ENCODE data around the gene GDF9.
A peak's percentile ranks its signal among the peaks of the same experiment; 100 is the strongest.

The GDF9 gene

GRCh38 chr5:132866342-132867045, at the start of gene GDF9, which contains the start of gene UQCRQ:
Gene GDF9 (minus strand): TSS chr5:132866469. CDS start chr5:132864533, 1,936 bp downstream.
Gene UQCRQ (plus strand): TSS chr5:132866642. CDS start chr5:132866882, 240 bp downstream.
- H3K27me3 Mint-ChIP-seq, result no peaks in the 10 kb centered on the region
- H3K4me1 Mint-ChIP-seq, result peaks cover 15 to 27% of the 10 kb centered on the region in 2 donors
- DNase-seq, result peak; percentile 94
- peaks cover 14 to 20% of the 10 kb centered on the region in 2 donors for H3K36me3 Mint-ChIP-seq
- peak within 1 kb of the TSS; percentile 99 for H3K27ac Mint-ChIP-seq
- ATAC-seq (replicated peaks), result peak; percentile 97 to 99
- H3K9me3 Mint-ChIP-seq, result no peaks in the 10 kb centered on the region
- H3K4me3 Mint-ChIP-seq, result peak within 1 kb of the TSS; percentile 96 to 99

GRCh38 chr5:132915681-132916080, 49.4 kb upstream of the GDF9 start:
- H3K27me3 Mint-ChIP-seq, result no peaks in the 10 kb centered on the region
- H3K27ac Mint-ChIP-seq, result peak overlapping the region; percentile 47
- no peaks in the 10 kb centered on the region for H3K9me3 Mint-ChIP-seq
- DNase-seq, result no peak
- ATAC-seq (replicated peaks), result peak; percentile 60 to 74
- no peak overlapping the region for H3K4me3 Mint-ChIP-seq
- H3K36me3 Mint-ChIP-seq, result peaks cover 20 to 40% of the 10 kb centered on the region in 2 donors
- H3K4me1 Mint-ChIP-seq, result peaks cover 8 to 15% of the 10 kb centered on the region in 2 donors

GRCh38 chr5:132909702-132910101, 43.4 kb upstream of the GDF9 start:
- H3K4me3 Mint-ChIP-seq, result no peak overlapping the region
- H3K4me1 Mint-ChIP-seq, result peaks cover 12 to 28% of the 10 kb centered on the region in 2 donors
- H3K36me3 Mint-ChIP-seq, result peaks cover 26 to 46% of the 10 kb centered on the region in 2 donors
- no peak overlapping the region for H3K27ac Mint-ChIP-seq
- no peak for DNase-seq
- no peaks in the 10 kb centered on the region for H3K27me3 Mint-ChIP-seq
- no peak for ATAC-seq (replicated peaks)
- H3K9me3 Mint-ChIP-seq, result no peaks in the 10 kb centered on the region

- H3K4me1 Mint-ChIP-seq, result peaks cover 17 to 40% of the 10 kb centered on the region in 2 donors
- no peaks in the 10 kb centered on the region for H3K9me3 Mint-ChIP-seq
- H3K4me3 Mint-ChIP-seq, result no peak overlapping the region
- H3K27ac Mint-ChIP-seq, result no peak overlapping the region
- H3K36me3 Mint-ChIP-seq, result peaks cover 28 to 44% of the 10 kb centered on the region in 2 donors
- ATAC-seq (replicated peaks) (no peak), DNase-seq (no peak)
- H3K27me3 Mint-ChIP-seq, result no peaks in the 10 kb centered on the region
Measured at GRCh38 chr5:132907161-132907560, 40.9 kb upstream of the GDF9 start.

- DNase-seq (no peak), ATAC-seq (replicated peaks) (peak; percentile 25 to 45)
- Mint-ChIP-seq H3K9me3 (no peaks in the 10 kb centered on the region), H3K36me3 (peaks cover 22 to 36% of the 10 kb centered on the region in 2 donors), H3K27me3 (no peaks in the 10 kb centered on the region), H3K27ac (no peak overlapping the region), H3K4me1 (peaks cover 17 to 35% of the 10 kb centered on the region in 2 donors), H3K4me3 (no peak overlapping the region)
Measured at GRCh38 chr5:132905938-132906337, 39.7 kb upstream of the GDF9 start.

GRCh38 chr5:132901730-132902129, 35.5 kb upstream of the GDF9 start:
- no peaks in the 10 kb centered on the region for H3K9me3 Mint-ChIP-seq
- peaks cover 11 to 20% of the 10 kb centered on the region in 2 donors for H3K4me1 Mint-ChIP-seq
- H3K27ac Mint-ChIP-seq, result no peak overlapping the region
- no peak overlapping the region for H3K4me3 Mint-ChIP-seq
- H3K36me3 Mint-ChIP-seq, result peaks cover 16 to 33% of the 10 kb centered on the region in 2 donors
- ATAC-seq (replicated peaks) (no peak), DNase-seq (no peak)
- no peaks in the 10 kb centered on the region for H3K27me3 Mint-ChIP-seq

- peaks cover 7 to 20% of the 10 kb centered on the region in 2 donors for H3K4me1 Mint-ChIP-seq
- no peak overlapping the region for H3K4me3 Mint-ChIP-seq
- no peak overlapping the region for H3K27ac Mint-ChIP-seq
- no peaks in the 10 kb centered on the region for H3K9me3 Mint-ChIP-seq
- no peaks in the 10 kb centered on the region for H3K27me3 Mint-ChIP-seq
- no peak for DNase-seq
- ATAC-seq (replicated peaks), result no peak
- peaks cover 22 to 37% of the 10 kb centered on the region in 2 donors for H3K36me3 Mint-ChIP-seq
Measured at GRCh38 chr5:132901036-132901435, 34.8 kb upstream of the GDF9 start.

- no peaks in the 10 kb centered on the region for H3K27me3 Mint-ChIP-seq
- peaks cover 1 to 2% of the 10 kb centered on the region in 2 donors for H3K4me1 Mint-ChIP-seq
- DNase-seq (no peak), ATAC-seq (replicated peaks) (no peak)
- no peak overlapping the region for H3K27ac Mint-ChIP-seq
- no peaks in the 10 kb centered on the region for H3K9me3 Mint-ChIP-seq
- no peak overlapping the region for H3K4me3 Mint-ChIP-seq
- H3K36me3 Mint-ChIP-seq, result peaks cover 20 to 32% of the 10 kb centered on the region in 2 donors
Measured at GRCh38 chr5:132898094-132898493, 31.8 kb upstream of the GDF9 start.

- no peaks in the 10 kb centered on the region for H3K27me3 Mint-ChIP-seq
- no peak overlapping the region for H3K4me3 Mint-ChIP-seq
- ATAC-seq (replicated peaks) (no peak), DNase-seq (no peak)
- H3K9me3 Mint-ChIP-seq, result no peaks in the 10 kb centered on the region
- H3K4me1 Mint-ChIP-seq, result peaks cover 0 to 4% of the 10 kb centered on the region in 2 donors
- peak overlapping the region; percentile 14 for H3K27ac Mint-ChIP-seq
- peaks cover 26 to 42% of the 10 kb centered on the region in 2 donors for H3K36me3 Mint-ChIP-seq
Measured at GRCh38 chr5:132896685-132897084, 30.4 kb upstream of the GDF9 start.

GRCh38 chr5:132895719-132896305, 29.5 kb upstream of the GDF9 start:
- Mint-ChIP-seq H3K9me3 (no peaks in the 10 kb centered on the region), H3K4me3 (no peak overlapping the region), H3K27ac (no peak overlapping the region), H3K27me3 (no peaks in the 10 kb centered on the region), H3K36me3 (peaks cover 26 to 42% of the 10 kb centered on the region in 2 donors), H3K4me1 (peaks cover 0 to 4% of the 10 kb centered on the region in 2 donors)
- ATAC-seq (replicated peaks) (no peak), DNase-seq (no peak)

- H3K4me3 Mint-ChIP-seq, result no peak overlapping the region
- peaks cover 2 to 6% of the 10 kb centered on the region in 2 donors for H3K4me1 Mint-ChIP-seq
- DNase-seq, result no peak
- H3K27me3 Mint-ChIP-seq, result no peaks in the 10 kb centered on the region
- no peak for ATAC-seq (replicated peaks)
- no peaks in the 10 kb centered on the region for H3K9me3 Mint-ChIP-seq
- peaks cover 22 to 36% of the 10 kb centered on the region in 2 donors for H3K36me3 Mint-ChIP-seq
- no peak overlapping the region for H3K27ac Mint-ChIP-seq
Measured at GRCh38 chr5:132890817-132891216, 24.5 kb upstream of the GDF9 start.

- H3K36me3 Mint-ChIP-seq, result peaks cover 22 to 37% of the 10 kb centered on the region in 2 donors
- no peak for ATAC-seq (replicated peaks)
- no peak overlapping the region for H3K27ac Mint-ChIP-seq
- no peaks in the 10 kb centered on the region for H3K27me3 Mint-ChIP-seq
- no peak for DNase-seq
- H3K9me3 Mint-ChIP-seq, result no peaks in the 10 kb centered on the region
- H3K4me3 Mint-ChIP-seq, result no peak overlapping the region
- H3K4me1 Mint-ChIP-seq, result peaks cover 5 to 8% of the 10 kb centered on the region in 2 donors
Measured at GRCh38 chr5:132889501-132889900, 23.2 kb upstream of the GDF9 start.

GRCh38 chr5:132887283-132887682, 21.0 kb upstream of the GDF9 start:
- peaks cover 23 to 38% of the 10 kb centered on the region in 2 donors for H3K36me3 Mint-ChIP-seq
- H3K4me1 Mint-ChIP-seq, result peaks cover 5 to 8% of the 10 kb centered on the region in 2 donors
- no peak for ATAC-seq (replicated peaks)
- H3K9me3 Mint-ChIP-seq, result no peaks in the 10 kb centered on the region
- no peaks in the 10 kb centered on the region for H3K27me3 Mint-ChIP-seq
- no peak for DNase-seq
- no peak overlapping the region for H3K4me3 Mint-ChIP-seq
- H3K27ac Mint-ChIP-seq, result no peak overlapping the region

GRCh38 chr5:132886064-132886823, 20.0 kb upstream of the GDF9 start:
- no peak for DNase-seq
- Mint-ChIP-seq H3K27me3 (no peaks in the 10 kb centered on the region), H3K36me3 (peaks cover 19 to 36% of the 10 kb centered on the region in 2 donors), H3K4me3 (no peak overlapping the region), H3K9me3 (no peaks in the 10 kb centered on the region), H3K4me1 (peaks cover 5 to 6% of the 10 kb centered on the region in 2 donors), H3K27ac (no peak overlapping the region)
- ATAC-seq (replicated peaks), result no peak

Data from stimulated activated naive B cell treated with anti-CD40 and anti-IgM and Interleukin-4, amounts not matched to agents 10 μg/mL and 1 μg/mL and 100 μg/mL, for 72 hours (primary cell).